HG03175 (cell line): Measurements from ENCODE around the gene RPS6KA2.

ENCODE experiments used
- ATAC-seq: cut with Tn5 transposase; IDR thresholded peaks from one replicate; pipeline ENCODE4 v1.9.1; 2021; ENCODE audit warnings: mild to moderate bottlenecking, moderate library complexity; ENCODE audit not compliant: unreplicated experiment

The RPS6KA2 gene

DNA sequence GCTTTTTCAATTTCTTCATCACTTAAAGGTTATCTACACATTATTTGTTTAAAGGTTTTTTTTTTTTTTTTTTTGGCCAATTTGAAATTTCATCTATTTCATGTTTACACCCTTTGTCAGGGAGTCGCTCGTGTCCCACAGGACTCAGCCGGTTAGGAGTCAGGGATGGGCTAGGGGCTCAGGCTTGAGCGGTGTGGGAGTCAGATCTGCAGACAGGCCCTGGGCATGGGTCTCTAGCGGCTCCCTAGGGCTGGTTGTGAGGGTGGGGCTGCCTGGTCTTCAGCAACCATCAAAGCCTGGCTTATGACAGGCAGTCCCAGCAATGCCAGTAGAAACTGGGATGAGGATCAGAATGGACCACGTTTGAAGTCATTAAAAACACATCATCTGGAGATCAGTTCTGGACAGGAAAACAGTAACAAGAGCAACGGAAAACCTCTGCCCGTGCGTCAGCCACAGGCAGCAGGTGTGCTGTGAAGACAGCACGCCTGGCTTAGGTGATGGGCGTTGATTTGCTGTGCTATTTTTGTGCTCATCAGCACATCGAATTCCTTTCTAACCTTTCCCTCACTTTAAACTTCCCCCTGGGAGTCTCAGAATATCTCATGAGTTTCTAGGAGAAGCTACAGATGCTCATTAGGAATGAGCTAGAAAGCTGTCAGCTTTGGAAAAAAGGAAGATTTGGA is 153.0 kb downstream of the RPS6KA2 start:
- ATAC-seq, result no peak

- ATAC-seq, result no peak
These were observed 154.4 kb downstream of the RPS6KA2 start for GRCh38 chr6:166472636-166473035.

- no peak for ATAC-seq
These were observed 155.2 kb downstream of the RPS6KA2 start for GRCh38 chr6:166471797-166472260.

GRCh38 chr6:166470863-166471410 is 156.1 kb downstream of the RPS6KA2 start:
- ATAC-seq, result no peak

DNA sequence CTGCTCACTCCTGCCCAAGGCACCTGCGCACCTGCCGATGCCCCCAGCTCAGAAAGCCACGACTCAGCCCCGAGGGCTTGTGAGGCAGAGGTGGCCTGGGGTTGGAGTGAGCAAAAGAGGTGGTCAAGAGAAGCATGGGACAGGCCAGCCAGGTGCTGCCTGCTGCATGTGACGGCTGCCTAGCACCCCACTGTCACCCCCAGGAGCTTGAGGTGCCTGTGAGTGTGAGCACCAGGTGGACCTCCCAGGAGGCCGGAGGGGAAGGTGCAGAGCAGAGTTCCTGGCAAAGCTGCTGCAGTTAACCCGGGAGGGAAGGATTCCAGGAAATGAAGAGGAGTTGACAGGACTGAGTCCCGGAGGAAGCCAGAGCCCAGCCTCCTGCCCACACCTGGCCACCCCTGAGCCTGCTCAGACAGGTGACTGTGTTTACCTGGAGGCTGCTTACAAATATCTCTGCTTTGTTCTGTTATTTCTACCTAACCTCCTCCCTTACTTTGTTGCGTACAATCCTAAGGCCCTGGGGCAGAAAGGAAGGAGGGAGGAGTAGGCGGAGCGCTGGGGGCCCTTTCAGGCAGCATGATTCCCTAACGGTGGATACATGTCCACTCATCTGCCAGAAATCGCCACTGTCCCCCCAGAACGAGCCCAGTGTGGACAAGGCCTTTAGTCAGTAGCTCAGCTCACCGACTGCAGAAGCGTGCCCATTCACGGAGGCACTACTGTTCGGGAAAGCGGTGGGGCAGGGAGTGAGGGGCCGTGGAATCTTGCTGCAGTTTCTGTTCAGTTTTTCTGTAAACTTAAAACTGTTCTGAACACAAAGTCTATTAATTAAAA is 156.8 kb downstream of the RPS6KA2 start:
- ATAC-seq, result no peak

- no peak for ATAC-seq
These were observed 157.6 kb downstream of the RPS6KA2 start for GRCh38 chr6:166469426-166469961.

DNA sequence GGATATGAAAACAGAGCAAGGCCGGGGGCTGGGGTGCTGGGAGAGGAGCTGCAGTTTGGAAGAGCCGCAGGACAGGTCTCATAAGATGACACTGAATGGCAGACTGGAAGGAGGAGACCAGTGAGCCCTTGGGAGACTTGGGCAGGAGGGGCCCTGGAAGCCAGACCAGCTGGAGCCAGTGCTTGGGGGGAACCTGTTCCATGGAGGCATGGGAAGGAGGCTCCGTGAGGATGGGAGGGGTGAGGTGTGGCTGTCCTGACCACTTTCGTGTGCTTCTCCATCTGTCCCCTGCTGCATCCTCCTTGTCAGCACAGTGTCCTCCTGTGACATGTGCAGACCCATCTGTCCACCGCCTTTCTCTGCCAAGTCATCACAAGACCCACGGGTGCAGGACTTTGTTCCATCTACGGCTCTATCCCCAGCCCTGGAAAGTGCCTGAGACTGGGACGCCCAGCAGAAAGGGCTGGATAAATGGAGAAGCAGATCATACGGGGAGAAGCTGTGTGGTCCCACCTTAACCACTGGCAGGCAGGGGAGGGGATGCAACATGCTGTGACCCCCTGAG is 159.5 kb downstream of the RPS6KA2 start:
- no peak for ATAC-seq

DNA sequence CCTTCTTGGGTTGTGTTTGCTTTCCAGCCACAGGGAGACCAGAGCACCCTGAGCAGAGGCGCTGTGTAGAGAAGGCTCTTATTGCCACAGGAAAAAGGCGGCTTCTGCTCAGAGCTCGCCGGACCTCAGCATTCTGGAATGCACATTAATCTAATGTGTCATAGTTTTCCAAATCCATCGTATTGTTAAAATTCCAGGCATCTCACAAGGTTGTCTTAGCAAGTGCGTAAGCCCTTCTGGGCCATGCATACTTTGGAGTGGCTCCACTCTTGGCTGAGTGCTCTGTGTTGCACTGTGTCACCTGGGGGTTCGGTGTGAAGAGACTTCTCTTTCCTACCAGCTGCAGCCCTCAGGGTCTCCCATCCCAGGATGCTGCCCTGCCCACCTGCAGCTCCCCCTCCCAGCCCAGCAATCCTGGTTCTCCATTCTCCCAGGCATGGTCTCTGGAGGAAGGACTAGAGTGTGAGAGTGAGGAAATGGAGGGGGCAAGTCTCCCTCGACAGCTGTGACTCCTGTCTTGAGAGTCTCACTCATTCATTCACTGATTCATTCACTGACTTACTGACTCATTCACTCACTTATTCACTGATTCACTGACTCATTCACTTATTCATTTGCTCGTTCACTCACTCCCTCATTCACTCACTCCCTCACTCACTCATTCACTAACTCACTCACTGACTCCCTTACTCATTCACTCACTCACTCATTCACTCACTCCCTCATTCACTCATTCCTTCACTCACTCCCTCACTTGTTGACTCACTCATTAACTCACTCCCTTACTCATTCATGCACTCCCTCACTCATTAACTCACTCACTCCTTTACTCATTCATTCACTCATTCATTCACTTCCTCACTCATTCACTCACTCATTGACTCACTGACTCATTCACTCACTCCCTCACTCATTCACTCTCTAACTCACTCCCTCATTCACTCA is 160.6 kb downstream of the RPS6KA2 start:
- no peak for ATAC-seq

- ATAC-seq, result no peak
These were observed 161.4 kb downstream of the RPS6KA2 start for GRCh38 chr6:166465671-166466087.

GRCh38 chr6:166465003-166465399 is 162.1 kb downstream of the RPS6KA2 start:
- ATAC-seq, result no peak

DNA sequence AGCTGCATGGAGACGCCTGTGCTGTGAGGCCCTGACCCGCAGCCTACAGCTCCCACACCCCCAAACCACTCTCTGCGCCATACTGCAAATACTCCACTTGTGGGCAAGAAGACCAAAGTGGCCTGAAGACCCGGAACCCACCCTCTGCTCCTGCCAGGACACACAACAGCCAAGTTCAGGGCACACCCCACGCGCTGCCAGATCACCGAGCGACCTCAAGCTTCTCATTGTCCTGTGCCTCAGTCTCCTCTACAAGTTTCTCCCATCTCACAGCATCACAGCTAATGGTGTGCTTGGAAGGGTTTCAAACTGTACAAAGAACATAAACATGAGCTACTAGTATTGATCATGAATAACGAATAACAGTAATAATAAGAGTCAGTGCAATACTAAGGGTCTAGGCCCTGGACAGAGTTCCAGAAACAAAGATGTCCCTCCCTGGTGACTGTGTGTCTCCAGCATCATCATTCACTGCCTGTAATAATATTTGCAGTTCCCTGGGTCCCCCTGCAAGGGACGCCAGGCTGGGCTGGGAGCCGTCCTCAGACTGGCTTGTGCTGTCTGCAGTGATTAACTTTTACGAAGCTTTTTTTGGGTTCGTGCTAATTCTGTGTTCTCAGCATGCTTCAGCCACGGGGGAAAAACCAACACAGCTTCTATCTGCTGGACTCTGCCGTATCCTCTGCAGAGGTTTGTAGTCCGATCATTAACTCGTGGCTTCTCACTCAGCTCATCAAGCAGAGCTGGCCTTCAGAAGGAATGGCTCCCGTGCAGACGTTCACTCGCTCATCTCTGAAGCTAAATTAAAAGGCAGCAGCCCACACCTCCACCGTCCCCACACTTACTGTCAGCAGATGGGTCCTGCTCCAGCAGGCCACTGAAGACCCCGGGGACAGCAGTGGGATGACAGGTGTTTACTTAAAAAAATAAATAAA is 162.7 kb downstream of the RPS6KA2 start:
- ATAC-seq, result no peak

DNA sequence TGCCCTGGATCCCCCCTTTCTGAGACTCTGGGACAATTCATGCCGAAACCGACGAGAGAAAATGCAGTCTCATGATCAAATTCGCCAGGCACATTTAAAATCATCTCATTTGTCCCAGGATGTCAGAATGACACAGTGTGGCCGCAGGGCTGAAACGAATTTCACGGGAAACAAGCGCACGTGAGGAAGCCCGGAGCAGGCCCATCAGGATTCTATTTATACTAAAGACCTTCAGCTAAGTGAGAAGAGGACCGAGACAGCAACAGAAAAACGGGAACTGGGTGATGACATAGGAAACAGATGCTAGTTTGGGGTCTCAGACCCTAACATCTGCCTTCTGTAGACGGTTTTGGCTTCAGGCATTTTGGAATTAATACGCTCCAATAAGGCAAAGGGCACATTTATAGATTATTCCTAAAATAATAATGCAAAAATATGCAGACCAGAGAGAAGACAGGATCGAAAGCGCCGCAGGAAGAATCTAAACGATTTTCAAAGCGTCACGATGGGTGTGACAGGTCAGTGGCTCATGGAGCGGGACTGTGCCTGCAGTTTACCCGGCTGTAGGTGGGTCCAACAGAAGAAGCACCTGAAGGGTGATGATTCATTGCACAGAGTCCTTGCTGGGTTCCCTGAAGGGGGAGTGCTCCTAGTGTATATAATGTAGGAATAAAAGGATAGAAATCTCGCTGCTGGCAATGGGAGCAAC is 163.5 kb downstream of the RPS6KA2 start:
- ATAC-seq, result no peak

DNA sequence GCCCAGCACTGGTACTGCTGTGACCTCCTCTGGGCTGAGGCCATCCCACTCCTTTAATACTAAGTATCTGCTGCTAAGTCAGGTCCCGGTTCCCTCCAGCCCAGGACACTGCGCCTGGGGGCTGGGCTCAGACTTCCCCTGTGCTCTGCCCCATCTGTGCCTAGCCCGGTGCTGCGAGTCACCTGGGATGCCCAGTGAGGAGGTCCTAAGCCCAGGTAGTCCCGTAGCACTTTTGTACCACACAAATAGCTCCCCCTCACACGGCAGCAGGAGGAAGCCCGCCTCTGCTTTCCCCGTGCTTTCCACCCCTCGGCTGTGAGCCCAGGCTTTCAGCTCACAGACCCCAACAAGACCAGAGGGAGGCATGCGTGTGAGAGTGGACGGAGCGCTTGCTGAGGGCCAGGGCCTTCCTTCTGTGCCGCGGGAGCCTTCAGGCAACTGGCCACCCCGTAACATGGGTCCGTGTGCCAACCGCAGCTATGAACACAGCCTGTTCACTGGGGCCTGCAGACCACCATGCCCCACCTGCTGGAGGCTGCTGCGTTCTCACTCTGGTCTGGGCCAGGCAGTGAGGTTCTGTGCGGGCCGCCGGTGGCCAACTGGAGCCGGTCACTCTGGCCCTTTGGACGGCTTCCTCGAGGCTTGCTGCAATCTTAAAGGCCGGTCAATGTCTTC is 164.5 kb downstream of the RPS6KA2 start:
- ATAC-seq, result no peak

GRCh38 chr6:166461821-166462460 is 165.1 kb downstream of the RPS6KA2 start:
- ATAC-seq, result no peak

DNA sequence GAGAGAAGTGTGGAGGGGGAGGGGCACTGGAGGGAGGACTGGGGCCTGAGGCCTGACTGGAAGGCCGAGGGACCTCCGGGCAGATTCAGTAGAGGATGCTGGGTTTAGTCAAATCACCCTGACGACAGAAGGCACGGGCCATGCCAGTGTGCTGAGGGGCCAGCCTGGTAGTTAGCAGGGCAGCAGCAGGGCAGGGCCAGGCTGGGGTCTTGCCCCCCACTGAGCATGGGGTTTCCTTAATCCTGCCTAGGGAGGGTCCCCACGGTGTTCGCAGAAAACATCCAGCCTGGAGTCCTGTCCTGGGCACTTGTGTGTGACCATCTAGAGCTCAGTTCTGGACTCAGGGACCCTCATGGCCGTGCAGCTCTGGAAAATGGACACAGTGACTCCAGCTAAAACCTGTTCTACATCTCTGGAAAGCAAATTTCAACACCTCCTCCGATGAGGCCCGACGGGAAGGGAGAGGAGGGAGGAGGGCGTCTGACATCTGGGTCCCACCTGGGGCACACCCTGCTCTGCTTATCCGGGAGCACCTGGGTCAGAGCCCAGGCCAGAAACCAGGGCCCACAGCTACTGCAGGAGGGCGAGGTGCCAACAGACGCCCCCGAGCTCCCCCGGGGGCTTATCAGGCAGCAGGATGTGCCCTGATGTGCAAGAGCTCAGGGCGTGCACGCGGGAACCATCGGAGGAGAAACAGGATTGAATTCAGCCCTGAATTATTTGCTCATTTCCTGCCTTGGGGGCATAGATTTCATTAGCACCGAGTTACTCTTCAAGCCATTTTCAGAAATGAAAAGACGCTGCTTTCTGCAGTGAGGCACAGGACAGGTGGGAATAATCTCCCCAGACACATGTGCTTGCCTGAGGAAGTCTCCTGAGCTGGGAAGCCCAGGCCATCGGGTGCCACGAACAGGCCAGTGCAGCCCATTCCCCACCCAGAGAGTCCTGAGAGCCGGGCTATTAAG is 166.3 kb downstream of the RPS6KA2 start:
- no peak for ATAC-seq

DNA sequence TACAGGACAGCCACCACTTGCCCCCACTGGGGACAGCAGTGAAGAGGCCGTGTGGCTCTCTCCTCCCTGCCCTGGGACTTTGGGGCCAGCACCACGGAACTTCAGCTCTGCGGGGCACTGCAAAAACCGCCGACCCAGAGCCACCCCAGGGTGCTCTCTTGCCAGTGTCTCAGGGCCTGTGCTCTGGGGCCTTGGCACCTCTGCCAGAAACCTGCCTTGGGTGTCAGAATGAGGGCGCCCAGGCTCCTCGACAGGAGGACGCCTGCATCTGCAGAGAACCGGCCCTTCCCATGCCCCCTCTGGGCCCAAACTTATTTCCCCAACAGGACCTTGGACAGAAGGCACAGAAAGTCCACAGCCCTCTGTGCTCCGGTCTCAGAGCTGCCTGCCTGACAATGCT is 167.1 kb downstream of the RPS6KA2 start:
- no peak for ATAC-seq
